ENCODE results near the gene KCNK5. TPM values are rescaled to one million over a fixed set of nuclear protein-coding genes. Genes with fewer than 3 reads are reported as not detected.
A peak's percentile ranks its signal among the peaks of the same experiment; 100 is the strongest.

KCNK5 gene
- total and polyA plus RNA-seq, 9 of the 15 experiments (the other 6 are each of a cell fraction or from before 2014, with no cell fraction given): 1.5 to 45.8 (median 25.8) TPM

- TF ChIP-seq CTCFL (IDR thresholded peaks at IDR 0.05; ENCODE audit: borderline replicate concordance, insufficient read depth, low read depth, low read length, poor library complexity, severe bottlenecking) (no peak), TBP (optimal IDR thresholded peaks at IDR 0.05; ENCODE audit: low read depth, low read length) (no peak), ZNF140 (CRISPR knock-in tag; IDR thresholded peaks at IDR 0.05) (no peak)
These were observed 23.0 kb downstream of the KCNK5 start (continued) for GRCh38 chr6:39206250-39206721.

GRCh38 chr6:39204646-39205244 is 24.5 kb downstream of the KCNK5 start:
- FAIRE-seq (peak; percentile 23), ATAC-seq (peak; percentile 21; the same call in 2 of the 3 replicates), DNase-seq (ENCODE audit: extremely low read depth in 1 of 4, low spot score in 3 of 4) (no peak)
- Histone ChIP-seq H3K27ac (ENCODE audit: extremely low read depth, low read depth, low read length) (no peak overlapping the region), H3K79me2 (ENCODE audit: control insufficient read depth, insufficient read depth, low read length) (peaks cover 99% of the 10 kb centered on the region), H3K4me3 (no peak overlapping the region), H3K27me3 (ENCODE audit: control insufficient read depth in 2 of 2, insufficient read depth in 2 of 2, low read length in 2 of 2) (no peaks in the 10 kb centered on the region), H3K4me2 (ENCODE audit: insufficient read depth, low read length) (no peak overlapping the region), H2AFZ (ENCODE audit: low read depth, low read length) (no peak overlapping the region), H3K4me1 (replicated peaks in 1 of 2; ENCODE audit: control insufficient read depth in 2 of 2, insufficient read depth in 2 of 2, low read length in 2 of 2) (peaks cover 45 to 47% of the 10 kb centered on the region in 2 experiments), H3K9ac (ENCODE audit: insufficient read depth in 1 of 2, low read depth in 2 of 2, low read length in 2 of 2) (peak overlapping the region in 1 of 2 experiments; percentile 85; a peak in 2 of 4 replicates), H3K9me3 (replicated peaks; ENCODE audit: control insufficient read depth, insufficient read depth, low read depth, low read length) (no peaks in the 10 kb centered on the region), H3K9me1 (ENCODE audit: control insufficient read depth, insufficient read depth, low read length) (peaks cover 52% of the 10 kb centered on the region), H4K20me1 (replicated peaks; ENCODE audit: control insufficient read depth, insufficient read depth, low read length) (peaks cover 95% of the 10 kb centered on the region), H3K36me3 (ENCODE audit: control insufficient read depth, insufficient read depth, low read length) (peaks cover 91% of the 10 kb centered on the region; the same call in 2 of the 3 replicates)
- in situ Hi-C loops (cut with MboI): no loop called here
- POLR2A ChIA-PET: interaction anchor here (0.5 to 4.8 kb wide), 9 partner anchors 8 to 39 kb away, joined by 3 to 33 read pairs (median 3); no protein-coding TSS in a partner anchor
- CTCF ChIA-PET (ENCODE audit: low intra/inter-chr PET ratio): no interaction called here
- TF ChIP-seq POLR2G (IDR thresholded peaks at IDR 0.05; ENCODE audit: low read depth, low read length) (0 out of 2 replicates have a peak, but pooled peaks have one; percentile 23), FOXP1 (CRISPR knock-in tag; IDR thresholded peaks at IDR 0.05) (no peak)
- 73% methylated on average over 7 of the region's 8 CpGs for WGBS (ENCODE audit: insufficient coverage, low coverage, missing lambda C conversion rate)
- intact Hi-C loops (cut with micrococcal nuclease): no loop called here
- BruUV-seq (replicated peaks): no TSS peak
